ENCODE data around the gene ZDHHC19.
A peak's percentile ranks its signal among the peaks of the same experiment; 100 is the strongest.
"Not testable (repeated sequence)": the region's sequence is repeated elsewhere in the genome, so short reads cannot be mapped to it uniquely, and the experiment has no call there.

The ZDHHC19 gene

DNA sequence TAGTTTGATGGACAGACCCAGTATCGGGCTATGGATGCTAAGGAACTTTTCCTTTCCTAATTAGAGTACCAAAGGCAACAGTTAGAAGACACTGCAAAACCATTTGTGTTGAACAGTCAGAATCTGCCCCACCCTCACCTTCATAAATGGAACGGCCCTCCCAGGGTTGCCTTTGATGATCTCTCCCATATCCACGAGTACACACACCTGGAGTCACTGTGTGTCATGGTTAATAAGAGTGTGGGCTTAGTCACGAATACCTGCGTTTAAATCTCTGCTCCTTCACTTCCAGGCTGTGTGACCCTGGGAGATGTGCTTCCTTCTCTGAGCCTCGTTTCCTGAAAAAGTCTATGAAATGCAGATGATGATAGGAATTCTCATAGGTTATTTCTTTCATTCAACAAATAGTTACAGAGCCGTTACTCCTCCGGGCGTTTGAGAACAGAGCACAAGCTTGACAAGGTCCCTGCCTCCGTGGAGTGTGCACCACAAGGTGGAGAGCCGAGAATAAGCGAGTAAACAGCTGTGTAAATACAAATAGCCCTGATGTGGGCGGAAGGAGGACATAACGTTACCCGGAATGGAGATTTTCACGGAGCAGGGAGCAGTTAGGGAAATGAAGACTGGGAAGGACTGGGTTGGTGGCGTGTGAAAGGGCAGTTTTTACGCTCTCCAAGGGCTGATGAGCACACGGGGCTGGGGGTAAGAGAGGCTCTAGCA, 11.8 kb upstream of the ZDHHC19 start:
- no peak for DNase-seq

- no peak for DNase-seq
These were observed 9.8 kb upstream of the ZDHHC19 start for GRCh38 chr3:196220991-196221390.

GRCh38 chr3:196220587-196220986, 9.4 kb upstream of the ZDHHC19 start:
- DNase-seq: no peak

- no peak for DNase-seq
These were observed 8.7 kb upstream of the ZDHHC19 start for GRCh38 chr3:196219970-196220311.

- DNase-seq: peak; percentile 68
These were observed 8.2 kb upstream of the ZDHHC19 start for GRCh38 chr3:196219194-196219969.

DNA sequence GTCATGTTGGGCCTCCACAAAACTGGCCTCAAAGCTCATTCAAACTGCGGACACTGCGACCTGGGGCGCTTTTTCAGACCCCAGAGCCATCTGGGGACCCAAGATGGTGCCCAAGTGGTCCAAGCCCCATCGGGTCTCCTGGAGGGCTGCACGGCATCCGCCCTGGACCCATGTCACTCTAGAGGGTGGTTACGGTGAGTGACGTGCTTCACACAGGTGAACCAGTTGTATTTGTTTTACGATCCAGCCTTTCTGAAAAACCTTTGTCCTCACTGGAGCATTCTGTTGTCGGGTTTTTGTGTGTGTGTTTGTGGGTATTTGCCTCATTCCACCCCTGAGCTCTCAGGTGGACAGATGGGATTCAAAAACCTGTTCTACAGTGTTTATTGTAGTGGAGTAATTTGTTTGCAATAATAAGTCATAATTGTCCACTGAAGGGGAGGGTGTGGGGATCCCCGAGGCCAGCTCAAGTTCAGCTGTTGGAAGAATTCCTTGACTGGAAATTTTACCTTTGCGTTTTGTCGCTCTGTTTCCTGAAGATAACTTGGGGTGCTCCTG, 7.0 kb upstream of the ZDHHC19 start:
- DNase-seq: no peak

DNA sequence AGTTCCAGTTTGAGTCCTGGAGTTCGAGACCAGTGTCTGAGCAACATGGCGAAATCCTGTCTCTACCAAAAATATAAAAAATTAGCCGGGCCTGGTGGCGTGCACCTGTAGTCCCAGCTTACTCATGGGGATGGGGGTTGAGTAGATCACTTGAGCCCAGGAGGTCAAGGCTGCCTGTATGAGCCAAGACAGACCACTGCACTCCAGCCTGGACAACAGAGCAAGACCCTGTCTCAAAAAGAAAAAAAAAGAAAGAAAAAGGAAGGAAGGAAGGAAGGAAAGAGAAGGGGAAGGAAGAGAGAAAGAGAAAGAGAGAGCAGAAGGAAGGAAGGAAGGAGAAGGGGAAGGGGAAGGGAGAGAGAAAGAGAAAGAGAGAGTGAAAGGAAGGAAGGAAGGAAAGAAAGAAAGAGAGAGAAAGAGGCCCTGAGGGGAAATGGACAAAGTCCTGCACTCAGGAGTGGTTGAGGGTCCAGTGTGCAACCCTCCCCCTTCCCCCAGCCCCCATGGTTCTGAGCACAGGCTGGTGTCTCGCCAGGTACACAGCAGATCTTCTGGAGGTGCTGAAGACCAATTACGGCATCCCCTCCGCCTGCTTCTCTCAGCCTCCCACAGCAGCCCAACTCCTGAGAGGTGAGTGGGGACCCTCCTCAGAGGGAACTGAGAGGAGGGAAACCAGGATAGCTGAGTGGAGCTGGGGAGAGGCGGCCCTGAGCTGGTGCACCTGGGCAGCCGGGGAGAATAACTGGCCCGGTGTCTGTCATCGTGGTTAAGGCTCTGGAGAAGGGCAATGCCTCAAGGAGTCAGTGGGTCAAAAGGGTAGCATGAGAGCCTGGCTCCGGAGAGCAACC, 6.3 kb upstream of the ZDHHC19 start:
- no peak for DNase-seq

GRCh38 chr3:196216681-196217211, 5.5 kb upstream of the ZDHHC19 start:
- no peak for DNase-seq

DNA sequence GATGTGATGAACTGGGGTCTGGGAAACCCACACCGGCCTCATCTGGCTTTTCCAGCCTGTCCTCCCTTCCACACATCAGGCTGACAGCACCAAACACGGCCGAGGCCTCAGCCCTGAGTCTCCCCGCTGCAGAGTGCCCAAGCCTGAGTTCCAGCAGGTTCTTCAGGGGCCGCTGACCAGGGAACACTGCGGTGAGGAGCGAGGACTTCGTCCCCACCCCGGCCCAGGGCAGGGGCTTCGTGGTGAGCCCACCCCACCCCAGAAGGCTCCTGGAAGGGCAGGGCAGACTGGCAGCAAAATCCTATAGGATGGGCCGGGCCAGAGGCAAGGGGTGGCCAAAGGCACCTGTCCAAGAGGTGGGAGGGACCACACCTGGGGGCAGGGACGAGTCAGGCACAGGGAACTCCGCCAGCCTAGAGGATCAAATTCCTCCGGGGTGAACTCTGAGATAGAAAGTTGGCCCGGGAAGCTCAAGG, 4.9 kb upstream of the ZDHHC19 start, which contains the start of gene SLC51A:
SLC51A (plus strand) TSS at position 446 of the 476 bp plus-strand sequence. CDS start 179 bp downstream, outside the sequence.
- no peak for DNase-seq

GRCh38 chr3:196215493-196216020, 4.4 kb upstream of the ZDHHC19 start:
- no peak for DNase-seq

DNA sequence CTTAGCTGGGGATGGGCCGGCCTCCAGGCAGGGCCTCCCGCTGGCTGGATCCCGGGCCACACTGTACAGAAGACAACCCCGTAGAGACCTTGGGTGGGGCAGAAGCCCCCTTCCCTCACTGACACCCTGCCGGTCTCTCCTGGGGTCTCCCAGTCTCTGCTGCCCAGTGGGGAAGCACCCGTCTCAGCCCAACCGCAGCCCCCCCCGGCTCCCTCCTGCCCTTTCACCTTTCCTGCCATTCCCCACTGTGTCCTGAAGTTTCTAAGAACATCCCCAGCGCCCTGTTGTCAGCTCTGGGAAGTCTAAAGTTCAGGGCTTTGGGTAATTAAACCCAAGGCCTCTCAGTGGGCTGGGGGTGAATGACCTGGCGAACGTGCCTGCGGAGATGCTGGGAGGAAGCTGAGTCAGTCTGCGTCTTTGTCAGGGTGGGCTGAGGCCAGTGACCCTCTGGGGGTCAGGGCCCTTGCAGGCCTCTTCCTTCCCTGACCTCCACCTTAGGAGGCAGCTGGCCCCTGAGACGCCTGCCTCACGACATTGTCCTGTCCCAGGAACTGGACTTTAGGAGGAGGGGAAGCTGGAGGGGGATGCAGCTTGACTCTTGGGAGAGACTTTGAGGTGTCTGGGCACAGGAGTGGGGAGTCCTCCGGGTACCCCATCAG, 3.7 kb upstream of the ZDHHC19 start:
- no peak for DNase-seq

DNA sequence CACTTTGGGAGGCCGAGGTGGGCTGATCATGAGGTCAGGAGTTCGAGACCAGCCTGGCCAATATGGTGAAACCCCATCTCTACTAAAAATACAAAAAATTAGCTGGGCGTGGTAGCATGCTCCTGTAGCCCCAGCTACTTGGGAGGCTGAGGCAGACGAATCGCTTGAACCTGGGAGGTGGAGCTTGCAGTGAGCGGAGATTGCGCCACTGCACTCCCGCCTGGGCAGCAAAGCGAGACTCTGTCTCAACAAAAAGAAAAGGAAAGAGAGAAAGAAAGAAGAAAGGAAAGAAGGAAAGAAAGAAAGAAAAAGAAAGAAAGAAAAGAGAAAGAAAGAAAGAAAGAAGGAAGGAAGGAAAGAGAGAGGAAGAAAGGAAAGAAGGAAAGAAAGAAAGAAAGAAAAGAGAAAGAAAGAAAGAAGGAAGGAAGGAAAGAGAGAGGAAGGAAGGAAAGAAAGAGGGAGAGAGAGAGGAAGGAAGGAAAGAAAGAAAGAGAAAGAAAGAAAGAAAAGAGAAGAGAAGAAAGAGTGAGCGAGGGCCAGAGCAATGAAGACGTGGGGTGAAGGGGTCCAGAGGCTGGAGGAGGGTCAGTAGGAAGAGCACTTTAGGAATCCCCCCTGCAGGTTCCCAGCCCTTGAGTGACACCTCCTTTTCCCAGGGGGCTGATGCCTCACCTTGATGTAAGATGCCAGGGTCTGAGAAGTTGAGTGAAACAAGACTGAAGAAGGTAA, 1.1 kb downstream of the ZDHHC19 start:
- not testable (repeated sequence) for DNase-seq

DNA sequence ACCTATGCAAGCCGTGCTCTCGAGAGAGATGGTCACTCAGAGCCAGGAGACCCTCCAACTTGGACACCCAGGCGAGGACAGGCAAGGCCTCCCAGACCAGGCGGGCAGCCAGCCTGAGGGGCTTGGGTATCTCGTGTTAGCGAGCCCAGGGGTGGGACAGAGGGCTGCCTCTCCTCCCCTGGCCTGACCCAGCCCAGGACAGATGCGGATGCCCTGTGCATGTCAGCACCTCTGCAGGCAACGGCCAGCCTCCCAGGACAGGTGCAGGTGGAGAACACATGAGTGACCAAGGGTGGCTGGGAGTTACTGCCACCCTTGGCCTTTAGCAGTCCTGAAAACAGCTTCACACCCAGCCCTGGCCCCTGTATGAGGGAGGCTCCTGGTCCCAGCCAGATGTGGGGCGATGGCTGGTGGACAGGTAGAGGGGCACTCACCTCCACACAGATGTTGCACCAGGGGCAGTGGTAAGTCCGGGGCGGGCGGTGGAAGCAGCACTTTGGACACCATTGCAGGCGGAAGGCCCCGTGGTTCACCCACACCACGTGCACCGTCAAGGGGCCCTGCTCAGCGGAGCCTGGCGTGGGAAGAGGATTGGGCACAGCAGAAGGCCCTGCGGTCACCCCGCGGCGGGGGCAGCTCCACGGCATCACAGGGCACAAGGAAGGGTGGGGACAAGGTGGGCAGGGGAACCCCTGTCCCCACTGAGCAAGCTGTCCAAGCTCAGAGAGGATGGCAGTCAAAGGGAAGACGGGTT, 2.1 kb downstream of the ZDHHC19 start:
- DNase-seq: no peak

GRCh38 chr3:196207833-196208607, 3.2 kb downstream of the ZDHHC19 start:
- peak; percentile 63 for DNase-seq

DNA sequence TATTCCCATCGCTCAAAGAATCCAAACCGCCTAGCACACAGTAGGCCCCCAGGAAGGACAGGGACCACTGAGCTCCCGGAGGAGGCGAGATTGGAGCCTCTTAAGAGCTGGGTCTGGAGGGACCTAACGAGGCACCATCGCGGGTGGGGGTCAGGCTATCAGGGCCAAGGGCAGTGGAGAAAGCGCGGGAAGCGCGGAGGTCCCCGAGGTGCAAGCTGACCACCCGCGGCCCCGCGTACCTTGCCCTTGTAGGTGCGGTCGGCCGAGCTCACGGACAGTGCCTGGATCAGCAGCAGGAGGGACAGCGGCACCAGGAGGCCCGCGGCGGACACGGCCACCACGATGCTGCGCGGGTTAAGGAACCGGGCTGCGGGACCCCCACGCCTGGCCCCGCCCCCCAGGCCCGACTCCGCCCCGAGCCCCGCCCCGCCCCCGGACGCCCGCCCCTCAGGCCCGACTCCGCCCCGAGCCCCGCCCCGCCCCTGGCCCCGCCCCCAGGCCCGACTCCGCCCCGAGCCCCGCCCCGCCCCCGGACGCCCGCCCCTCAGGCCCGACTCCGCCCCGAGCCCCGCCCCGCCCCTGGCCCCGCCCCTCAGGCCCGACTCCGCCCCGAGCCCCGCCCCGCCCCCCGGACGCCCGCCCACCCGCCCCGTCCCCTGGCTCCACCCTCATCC, 3.9 kb downstream of the ZDHHC19 start:
- DNase-seq: no peak

- DNase-seq: not testable (repeated sequence)
These were observed 5.6 kb downstream of the ZDHHC19 start for GRCh38 chr3:196205442-196206205.

GRCh38 chr3:196203846-196204245, 7.4 kb downstream of the ZDHHC19 start:
- DNase-seq: no peak

GRCh38 chr3:196202516-196202970, 8.7 kb downstream of the ZDHHC19 start:
- no peak for DNase-seq

Measured in activated CD4-positive, alpha-beta T cell treated with anti-CD3 and anti-CD28 coated beads, Interleukin-2, amount 50 U/mL, for 1 hour (primary cell).